Measurements from ENCODE around the gene C1QTNF9.
"Not testable (repeated sequence)": the region's sequence is repeated elsewhere in the genome, so short reads cannot be mapped to it uniquely, and the experiment has no call there.

The C1QTNF9 gene

DNA sequence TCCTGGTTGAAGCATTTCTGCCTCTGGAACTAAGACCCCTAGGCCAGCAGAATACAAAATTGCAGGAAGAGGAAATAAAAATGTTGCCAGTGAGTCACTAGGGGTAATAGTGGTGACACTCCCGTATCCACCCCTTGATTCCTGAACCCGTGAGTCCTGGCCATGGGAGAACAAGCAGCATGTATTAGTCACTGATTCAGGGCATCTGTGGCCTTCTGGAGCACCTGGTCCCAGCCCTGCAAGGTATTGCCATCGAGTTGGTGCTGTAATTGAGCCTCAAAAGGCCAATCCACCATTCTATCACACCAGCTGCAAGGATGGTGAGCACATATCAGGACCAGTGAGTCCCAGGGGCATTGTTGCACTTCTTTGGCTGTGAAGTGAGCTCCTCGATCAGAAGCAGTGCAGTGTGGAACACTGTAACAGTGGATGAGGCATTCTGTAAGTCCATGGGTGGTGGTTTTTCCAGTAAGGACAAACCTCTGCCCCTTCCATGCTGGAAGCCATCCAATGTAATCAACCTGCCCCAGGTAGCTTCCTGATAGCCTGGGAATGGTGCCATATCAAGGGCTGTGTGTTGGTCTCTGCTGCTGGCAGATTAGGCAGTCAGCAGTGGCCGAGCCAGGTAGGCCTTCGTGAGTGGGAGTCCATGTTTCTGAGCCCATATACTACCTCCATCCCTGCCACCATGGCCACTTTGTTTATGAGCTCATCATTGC is 39.6 kb downstream of the C1QTNF9 start:
- H3K36me3 ChIP-seq (ENCODE audit: insufficient read depth, low read length), result no peaks in the 10 kb centered on the region
- H3K9me3 ChIP-seq (ENCODE audit: low read length), result no peaks in the 10 kb centered on the region
- no peak overlapping the region for H2AFZ ChIP-seq (ENCODE audit: low read depth, low read length)
- H3K4me3 ChIP-seq (ENCODE audit: low read length), result no peak overlapping the region
- H3K27me3 ChIP-seq (ENCODE audit: insufficient read depth, low read length), result no peaks in the 10 kb centered on the region
- H3K4me1 ChIP-seq (ENCODE audit: insufficient read depth, low read length), result no peaks in the 10 kb centered on the region

DNA sequence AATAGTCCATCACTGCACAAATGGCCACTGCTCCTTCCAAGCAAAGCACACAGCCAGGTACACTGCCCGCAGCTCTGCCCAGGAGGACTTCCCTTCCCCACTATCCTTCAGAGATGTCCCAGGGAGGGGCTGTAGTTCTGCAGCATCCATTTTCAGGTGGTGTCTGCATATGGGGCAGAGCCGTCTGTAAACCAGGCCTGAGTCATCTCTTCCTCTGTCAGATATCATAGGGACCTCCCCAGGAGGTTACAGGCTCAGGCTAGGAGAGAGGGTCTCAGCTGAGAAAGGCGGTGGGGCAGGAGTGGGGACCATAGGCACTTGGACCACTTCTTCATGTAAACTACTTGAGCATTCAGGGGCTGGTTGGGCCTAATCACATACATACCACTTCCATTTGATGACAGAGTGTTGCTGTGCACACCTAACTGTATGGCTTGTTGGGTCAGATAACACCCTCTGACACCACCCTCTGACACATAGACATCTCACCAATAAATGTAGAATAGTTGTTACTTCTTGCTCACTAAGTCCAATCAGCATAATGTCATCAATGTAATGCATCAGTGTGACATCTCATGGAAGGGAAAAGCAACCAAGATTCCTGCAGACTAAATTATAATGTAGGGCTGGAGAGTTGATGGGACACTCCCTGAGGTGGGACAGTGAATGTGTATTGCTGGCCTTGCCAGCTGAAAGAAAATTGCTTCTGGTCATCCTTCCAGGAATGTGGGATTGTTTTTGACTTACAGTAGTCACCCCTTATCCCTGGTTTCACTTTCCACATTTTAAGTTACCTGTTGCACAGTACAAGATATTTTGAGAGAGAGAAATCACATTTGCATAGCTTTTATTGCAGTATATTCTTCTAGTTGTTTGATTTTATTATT is 40.6 kb downstream of the C1QTNF9 start:
- H3K9me3 ChIP-seq (ENCODE audit: low read length); H3K4me1 ChIP-seq (ENCODE audit: insufficient read depth, low read length); H3K36me3 ChIP-seq (ENCODE audit: insufficient read depth, low read length); H3K27me3 ChIP-seq (ENCODE audit: insufficient read depth, low read length); H3K4me3 ChIP-seq (ENCODE audit: low read length); H2AFZ ChIP-seq (ENCODE audit: low read depth, low read length): not testable (repeated sequence)

DNA sequence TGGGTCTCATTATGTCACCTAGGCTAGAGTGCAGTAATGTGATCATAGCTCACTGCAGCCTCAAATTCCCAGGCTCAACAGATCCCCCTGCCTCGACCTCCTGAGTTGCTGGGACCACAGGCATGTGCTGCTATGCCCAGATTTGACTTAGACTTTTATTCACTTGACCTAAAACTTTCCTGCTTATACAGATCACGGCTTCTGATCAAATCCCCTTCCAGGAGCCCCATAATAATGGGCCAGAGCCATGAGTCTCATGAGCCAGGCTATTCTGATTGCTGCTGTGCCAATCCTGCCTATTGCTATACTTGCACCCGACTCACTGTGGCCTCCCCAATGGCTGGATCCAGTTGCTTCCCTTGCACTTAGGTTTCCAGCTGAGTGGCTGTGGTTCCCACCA is 42.0 kb downstream of the C1QTNF9 start:
- Histone ChIP-seq H3K27me3 (ENCODE audit: insufficient read depth, low read length) (no peaks in the 10 kb centered on the region), H3K36me3 (ENCODE audit: insufficient read depth, low read length) (no peaks in the 10 kb centered on the region), H3K4me3 (ENCODE audit: low read length) (no peak overlapping the region), H3K9me3 (ENCODE audit: low read length) (no peaks in the 10 kb centered on the region), H2AFZ (ENCODE audit: low read depth, low read length) (no peak overlapping the region), H3K4me1 (ENCODE audit: insufficient read depth, low read length) (no peaks in the 10 kb centered on the region)

DNA sequence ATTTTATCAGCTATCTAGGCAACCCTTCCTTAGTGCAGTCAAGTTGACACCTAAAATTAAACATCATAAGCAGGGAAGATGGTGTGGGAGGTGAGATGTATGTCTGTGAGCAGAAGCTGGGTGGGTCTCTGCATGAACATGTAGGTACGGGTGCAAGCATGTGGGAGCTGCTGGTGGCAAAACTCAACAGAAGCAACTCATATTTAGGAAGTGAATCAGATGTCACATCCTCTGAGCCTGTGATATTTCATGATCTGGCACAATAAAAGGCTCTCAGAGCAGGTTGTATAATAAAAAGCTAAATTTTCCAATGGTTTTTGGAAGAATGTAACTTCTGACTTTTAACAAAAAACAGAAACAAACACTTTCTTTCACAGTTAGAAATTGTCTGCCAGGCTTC is 44.4 kb downstream of the C1QTNF9 start:
- Histone ChIP-seq H3K4me1 (ENCODE audit: insufficient read depth, low read length) (no peaks in the 10 kb centered on the region), H2AFZ (ENCODE audit: low read depth, low read length) (no peak overlapping the region), H3K9me3 (ENCODE audit: low read length) (no peaks in the 10 kb centered on the region), H3K4me3 (ENCODE audit: low read length) (no peak overlapping the region), H3K27me3 (ENCODE audit: insufficient read depth, low read length) (no peaks in the 10 kb centered on the region), H3K36me3 (ENCODE audit: insufficient read depth, low read length) (no peaks in the 10 kb centered on the region)

DNA sequence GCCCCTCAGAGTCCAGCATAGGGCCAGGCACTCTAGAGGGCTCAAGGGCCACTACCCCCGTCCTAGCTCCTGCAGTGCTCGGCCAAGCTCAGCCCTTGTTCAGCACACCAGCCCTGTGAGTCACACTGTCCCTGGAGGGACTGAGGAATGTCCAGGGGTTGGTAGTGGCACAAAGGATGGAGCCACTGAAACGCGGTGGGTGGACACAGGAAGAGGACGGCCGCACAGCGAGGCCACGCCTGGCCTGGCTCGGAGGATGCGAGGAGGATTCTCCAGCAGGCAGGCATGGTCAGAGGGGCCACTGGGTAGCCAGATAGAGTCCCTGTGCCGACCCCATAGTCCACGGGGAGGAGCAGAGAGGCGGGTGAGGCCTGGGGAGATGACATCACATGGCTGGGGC is 45.7 kb downstream of the C1QTNF9 start:
- no peaks in the 10 kb centered on the region for H3K4me1 ChIP-seq (ENCODE audit: insufficient read depth, low read length)
- no peaks in the 10 kb centered on the region for H3K9me3 ChIP-seq (ENCODE audit: low read length)
- H3K36me3 ChIP-seq (ENCODE audit: insufficient read depth, low read length), result no peaks in the 10 kb centered on the region
- H3K27me3 ChIP-seq (ENCODE audit: insufficient read depth, low read length), result no peaks in the 10 kb centered on the region
- no peak overlapping the region for H3K4me3 ChIP-seq (ENCODE audit: low read length)
- H2AFZ ChIP-seq (ENCODE audit: low read depth, low read length), result no peak overlapping the region

DNA sequence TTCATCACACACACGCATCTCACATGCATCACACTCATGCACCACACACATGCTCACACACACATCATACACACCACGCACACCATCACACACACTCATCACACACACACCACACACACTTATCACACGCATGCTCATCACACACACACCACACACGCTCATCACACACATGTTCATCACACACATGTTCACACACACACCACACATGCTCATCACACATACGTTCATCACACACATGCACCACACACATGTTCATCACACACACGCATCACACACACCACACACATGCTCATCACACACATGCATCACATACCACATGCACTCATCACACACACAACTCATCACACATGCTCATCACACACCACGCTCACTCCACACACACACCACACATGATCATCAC is 46.9 kb downstream of the C1QTNF9 start:
- Histone ChIP-seq H3K4me1 (ENCODE audit: insufficient read depth, low read length) (no peaks in the 10 kb centered on the region), H2AFZ (ENCODE audit: low read depth, low read length) (no peak overlapping the region), H3K27me3 (ENCODE audit: insufficient read depth, low read length) (no peaks in the 10 kb centered on the region), H3K4me3 (ENCODE audit: low read length) (no peak overlapping the region), H3K9me3 (ENCODE audit: low read length) (no peaks in the 10 kb centered on the region), H3K36me3 (ENCODE audit: insufficient read depth, low read length) (no peaks in the 10 kb centered on the region)

DNA sequence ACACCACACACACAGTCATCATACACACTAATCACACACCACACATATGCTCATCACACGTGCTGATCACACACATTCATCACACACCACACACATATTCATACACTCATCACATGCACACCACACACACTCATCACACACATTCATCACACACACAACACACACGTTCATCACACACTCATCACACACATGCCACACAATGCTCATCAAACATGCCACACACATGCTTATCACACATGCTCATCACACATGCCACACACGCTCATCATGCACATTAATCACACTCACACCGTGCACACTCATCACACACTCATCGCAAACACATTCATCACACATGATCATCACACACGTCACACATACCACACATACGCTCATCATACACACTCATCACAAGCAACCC is 47.5 kb downstream of the C1QTNF9 start:
- Histone ChIP-seq H3K9me3 (ENCODE audit: low read length) (no peaks in the 10 kb centered on the region), H3K4me3 (ENCODE audit: low read length) (no peak overlapping the region), H3K4me1 (ENCODE audit: insufficient read depth, low read length) (no peaks in the 10 kb centered on the region), H3K36me3 (ENCODE audit: insufficient read depth, low read length) (no peaks in the 10 kb centered on the region), H3K27me3 (ENCODE audit: insufficient read depth, low read length) (no peaks in the 10 kb centered on the region), H2AFZ (ENCODE audit: low read depth, low read length) (no peak overlapping the region)

DNA sequence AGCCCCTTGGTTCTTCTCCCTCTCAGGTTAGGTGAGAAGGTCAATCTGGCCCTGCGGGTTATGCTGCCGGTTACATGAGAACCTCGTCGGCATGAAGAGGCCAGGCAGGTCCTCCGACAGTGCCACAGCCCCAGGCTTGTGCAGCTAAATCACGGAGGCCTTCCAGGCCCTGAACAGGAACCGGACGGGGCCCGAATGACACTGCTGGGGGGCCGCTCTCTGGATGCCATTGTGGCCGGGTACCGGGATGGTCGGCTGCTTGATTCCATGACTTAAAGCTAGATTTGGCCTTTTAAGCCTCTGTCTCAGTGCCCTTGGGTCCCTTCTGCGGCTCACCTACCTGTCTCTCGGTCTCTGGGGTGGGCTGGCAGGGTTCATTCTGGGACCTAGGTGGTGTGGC is 48.4 kb downstream of the C1QTNF9 start:
- no peaks in the 10 kb centered on the region for H3K27me3 ChIP-seq (ENCODE audit: insufficient read depth, low read length)
- H3K4me1 ChIP-seq (ENCODE audit: insufficient read depth, low read length), result no peaks in the 10 kb centered on the region
- no peaks in the 10 kb centered on the region for H3K9me3 ChIP-seq (ENCODE audit: low read length)
- no peak overlapping the region for H3K4me3 ChIP-seq (ENCODE audit: low read length)
- no peak overlapping the region for H2AFZ ChIP-seq (ENCODE audit: low read depth, low read length)
- no peaks in the 10 kb centered on the region for H3K36me3 ChIP-seq (ENCODE audit: insufficient read depth, low read length)

DNA sequence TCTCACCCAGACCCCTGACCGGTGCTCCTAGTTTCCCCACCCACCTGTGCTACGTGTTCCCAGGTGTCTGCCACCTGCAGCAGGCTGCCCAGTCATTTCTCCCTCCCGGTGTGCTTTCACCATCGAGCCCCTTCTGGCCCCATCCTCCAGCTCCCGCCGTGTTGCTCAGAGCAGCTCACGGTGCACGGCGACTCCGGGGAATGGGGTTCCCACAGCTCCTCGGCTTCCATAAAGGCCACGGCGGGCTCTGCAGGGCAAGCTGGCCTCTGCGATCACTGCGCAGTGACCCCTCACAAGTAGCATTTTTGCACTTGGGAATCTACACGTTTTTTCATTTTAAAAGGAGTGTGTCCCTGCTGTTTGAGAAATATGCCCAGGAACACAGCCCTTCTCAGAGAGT is 49.5 kb downstream of the C1QTNF9 start:
- not testable (repeated sequence) for H2AFZ ChIP-seq (ENCODE audit: low read depth, low read length); H3K27me3 ChIP-seq (ENCODE audit: insufficient read depth, low read length); H3K4me3 ChIP-seq (ENCODE audit: low read length); H3K36me3 ChIP-seq (ENCODE audit: insufficient read depth, low read length); H3K9me3 ChIP-seq (ENCODE audit: low read length); H3K4me1 ChIP-seq (ENCODE audit: insufficient read depth, low read length)

DNA sequence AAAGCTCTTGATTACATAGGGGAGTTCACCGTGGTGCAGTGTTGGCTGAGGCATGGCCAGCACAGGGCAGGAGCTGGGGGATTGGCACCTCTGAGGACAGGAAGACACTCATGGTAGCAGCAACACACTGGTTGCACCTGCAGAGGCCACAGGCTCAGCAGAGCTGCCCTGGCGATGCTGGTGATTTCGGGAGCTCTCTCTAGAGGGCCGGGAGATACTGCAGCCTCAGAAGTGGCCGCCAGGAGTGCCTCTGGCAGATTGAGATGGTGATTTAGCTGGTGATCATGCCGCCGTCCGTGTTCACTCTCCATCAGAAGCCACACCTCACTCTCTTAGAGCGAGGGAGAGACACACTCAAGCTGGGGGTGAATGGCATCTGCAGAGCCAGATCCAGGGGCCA is 49.9 kb downstream of the C1QTNF9 start:
- H3K9me3 ChIP-seq (ENCODE audit: low read length); H2AFZ ChIP-seq (ENCODE audit: low read depth, low read length); H3K36me3 ChIP-seq (ENCODE audit: insufficient read depth, low read length); H3K4me1 ChIP-seq (ENCODE audit: insufficient read depth, low read length); H3K27me3 ChIP-seq (ENCODE audit: insufficient read depth, low read length); H3K4me3 ChIP-seq (ENCODE audit: low read length): not testable (repeated sequence)

DNA sequence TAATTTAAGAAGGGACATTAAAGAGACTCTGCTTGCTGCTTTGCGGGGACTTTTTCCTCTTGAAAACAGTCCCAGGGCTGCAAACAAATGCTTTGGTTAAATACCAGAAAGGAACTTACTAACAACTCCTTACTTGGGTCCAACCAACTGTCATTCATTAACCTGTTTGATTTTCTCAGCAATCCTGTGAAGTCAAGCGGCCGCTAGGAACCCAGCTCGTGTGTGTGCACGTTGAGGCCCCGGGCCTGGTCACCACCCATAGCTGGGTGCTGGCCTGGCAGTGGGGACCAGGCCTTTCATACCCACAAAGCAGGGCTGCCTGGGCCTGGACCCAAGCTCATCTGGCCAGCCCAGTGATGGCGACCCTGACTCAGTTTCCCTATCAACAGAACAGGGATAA is 50.7 kb downstream of the C1QTNF9 start:
- H3K36me3 ChIP-seq (ENCODE audit: insufficient read depth, low read length), result no peaks in the 10 kb centered on the region
- no peaks in the 10 kb centered on the region for H3K4me1 ChIP-seq (ENCODE audit: insufficient read depth, low read length)
- H3K9me3 ChIP-seq (ENCODE audit: low read length), result no peaks in the 10 kb centered on the region
- H3K4me3 ChIP-seq (ENCODE audit: low read length), result no peak overlapping the region
- H3K27me3 ChIP-seq (ENCODE audit: insufficient read depth, low read length), result no peaks in the 10 kb centered on the region
- H2AFZ ChIP-seq (ENCODE audit: low read depth, low read length), result no peak overlapping the region

DNA sequence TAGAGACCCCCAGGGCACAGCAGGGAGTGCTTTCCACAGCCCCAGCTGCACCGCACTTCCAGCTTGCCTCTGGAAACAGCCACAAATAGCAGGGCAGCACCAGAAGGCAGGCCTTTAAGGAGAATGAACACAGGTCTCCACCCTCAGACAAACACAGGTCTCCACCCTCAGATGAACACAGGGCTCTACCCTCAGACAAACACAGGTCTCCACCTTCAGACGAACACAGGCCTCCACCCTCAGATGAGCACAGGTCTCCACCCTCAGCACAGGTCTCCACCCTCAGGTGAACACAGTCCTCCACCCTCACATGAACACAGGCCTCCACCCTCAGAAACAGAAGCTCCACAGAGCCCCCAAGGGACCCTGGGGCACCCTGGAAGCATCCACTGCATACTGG is 51.7 kb downstream of the C1QTNF9 start:
- Histone ChIP-seq H3K4me3 (ENCODE audit: low read length) (no peak overlapping the region), H3K4me1 (ENCODE audit: insufficient read depth, low read length) (no peaks in the 10 kb centered on the region), H3K27me3 (ENCODE audit: insufficient read depth, low read length) (no peaks in the 10 kb centered on the region), H3K9me3 (ENCODE audit: low read length) (no peaks in the 10 kb centered on the region), H3K36me3 (ENCODE audit: insufficient read depth, low read length) (no peaks in the 10 kb centered on the region), H2AFZ (ENCODE audit: low read depth, low read length) (no peak overlapping the region)

DNA sequence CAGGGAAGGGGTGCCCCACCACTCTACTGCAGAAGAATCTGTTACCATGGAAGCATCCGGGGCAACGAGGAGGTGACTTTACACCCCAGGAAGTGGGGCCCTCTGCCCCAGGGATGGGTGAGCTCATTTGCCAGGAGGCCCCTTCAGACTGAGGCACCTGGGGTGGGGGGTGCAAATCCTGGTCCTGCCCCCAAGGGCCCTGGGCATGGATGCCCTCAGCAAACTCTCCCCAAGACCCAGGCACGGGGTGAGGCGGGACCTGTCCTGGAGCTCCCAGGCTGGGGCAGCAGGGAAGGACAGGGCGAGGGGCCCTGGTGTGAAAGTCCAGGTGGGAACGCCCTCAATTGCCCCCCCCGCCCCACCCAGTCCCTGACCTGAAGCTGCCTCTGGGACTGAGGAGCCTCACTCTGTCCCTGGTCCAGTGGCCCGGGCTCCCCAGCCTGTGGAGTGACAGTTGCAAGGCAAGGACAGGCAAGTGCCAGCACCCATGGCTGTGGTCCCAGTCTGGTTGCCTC is 52.5 kb downstream of the C1QTNF9 start:
- no peaks in the 10 kb centered on the region for H3K9me3 ChIP-seq (ENCODE audit: low read length)
- H3K4me3 ChIP-seq (ENCODE audit: low read length), result no peak overlapping the region
- no peaks in the 10 kb centered on the region for H3K36me3 ChIP-seq (ENCODE audit: insufficient read depth, low read length)
- no peaks in the 10 kb centered on the region for H3K4me1 ChIP-seq (ENCODE audit: insufficient read depth, low read length)
- H2AFZ ChIP-seq (ENCODE audit: low read depth, low read length), result no peak overlapping the region
- H3K27me3 ChIP-seq (ENCODE audit: insufficient read depth, low read length), result no peaks in the 10 kb centered on the region
